Liver (tissue), 9 donors: ENCODE data around the gene PODNL1. TPM values are rescaled to one million over a fixed set of nuclear protein-coding genes. Genes with fewer than 3 reads are reported as not detected.

Source experiments
- DNase-seq: peaks from one replicate; pipeline ENCODE4 v3.0.0-alpha.2; 2017; ENCODE audit warnings: low spot score
- H3K27ac ChIP-seq, 2 donors: one replicate each; pipeline ENCODE4 v1.7.0; 2013; ENCODE audit warnings: inconsistent platforms in 2 of 2, low read length in 2 of 2, control low read depth in 1 of 2, low read depth in 1 of 2, mild to moderate bottlenecking in 1 of 2
- H3K27me3 ChIP-seq, 4 donors: one replicate each; pipeline versions ENCODE4 v1.6.1 to v1.7.0; 2013; ENCODE audit warnings: low read length in 3 of 4, inconsistent platforms in 1 of 4, mild to moderate bottlenecking in 1 of 4, moderate library complexity in 1 of 4; ENCODE audit not compliant: control insufficient read depth in 4 of 4, insufficient read depth in 4 of 4
- H3K36me3 ChIP-seq, 4 donors: one replicate each; pipeline versions ENCODE4 v1.6.1 to v1.7.0; 2013; ENCODE audit warnings: low read length in 3 of 4, mild to moderate bottlenecking in 3 of 4, low read depth in 1 of 4, moderate library complexity in 1 of 4; ENCODE audit not compliant: control insufficient read depth in 4 of 4, insufficient read depth in 3 of 4
- H3K4me1 ChIP-seq, 4 donors: one replicate each; pipeline versions ENCODE4 v1.6.1 to v1.7.0; 2013; ENCODE audit warnings: low read length in 3 of 4, mild to moderate bottlenecking in 3 of 4, moderate library complexity in 1 of 4; ENCODE audit not compliant: control insufficient read depth in 4 of 4, insufficient read depth in 4 of 4
- H3K4me3 ChIP-seq, 3 donors: one replicate each; pipeline versions ENCODE4 v1.6.1 to v1.7.0; 2013; ENCODE audit warnings: low read length in 3 of 3, control low read depth in 1 of 3, low read depth in 1 of 3, mild to moderate bottlenecking in 1 of 3
- H3K9ac ChIP-seq, 2 donors: one replicate each; pipeline ENCODE4 v1.7.0; 2013; ENCODE audit warnings: low read length in 2 of 2, mild to moderate bottlenecking in 2 of 2, moderate library complexity in 2 of 2, control low read depth in 1 of 2, low read depth in 1 of 2
- H3K9me3 ChIP-seq, 4 donors: one replicate each; pipeline versions ENCODE4 v1.6.1 to v1.7.0; 2013; ENCODE audit warnings: low read length in 3 of 4; ENCODE audit not compliant: control insufficient read depth in 4 of 4
- EGR1 ChIP-seq, 2 donors: IDR thresholded peaks; 2 replicates each; pipeline ENCODE4 v1.6.1; 2016 to 2018; ENCODE audit warnings: antibody characterized with exemption in 2 of 2, low read depth in 2 of 2
- FOXA1 ChIP-seq: IDR thresholded peaks from 2 replicates; pipeline ENCODE4 v1.6.1; 2016; ENCODE audit warnings: antibody characterized with exemption
- FOXA2 ChIP-seq: IDR thresholded peaks from 2 replicates; pipeline ENCODE4 v1.6.1; 2016; ENCODE audit warnings: antibody characterized with exemption
- GABPA ChIP-seq, 2 donors: IDR thresholded peaks in 1 of 2; conservative IDR thresholded peaks in 1 of 2; 2 replicates each; pipeline ENCODE4 v1.6.1; 2016; ENCODE audit warnings: antibody characterized with exemption in 2 of 2, mild to moderate bottlenecking in 1 of 2, moderate library complexity in 1 of 2
- HNF4A ChIP-seq, 2 donors: conservative IDR thresholded peaks; 2 replicates each; pipeline ENCODE4 v1.6.1; 2016; ENCODE audit warnings: antibody characterized with exemption in 2 of 2, mild to moderate bottlenecking in 2 of 2
- HNF4G ChIP-seq: IDR thresholded peaks from 2 replicates; pipeline ENCODE4 v1.6.1; 2016; ENCODE audit warnings: antibody characterized with exemption
- JUND ChIP-seq, 2 donors: IDR thresholded peaks; 2 replicates each; pipeline ENCODE4 v1.6.1; 2016; ENCODE audit warnings: antibody characterized with exemption in 2 of 2
- MAX ChIP-seq: IDR thresholded peaks from 2 replicates; pipeline ENCODE4 v1.6.1; 2016; ENCODE audit warnings: antibody characterized with exemption
- NR2F2 ChIP-seq: IDR thresholded peaks from 2 replicates; pipeline ENCODE4 v1.6.1; 2016; ENCODE audit warnings: antibody characterized with exemption
- RAD21 ChIP-seq, 2 donors: IDR thresholded peaks; 2 replicates each; pipeline ENCODE4 v1.6.1; 2016; ENCODE audit warnings: antibody characterized with exemption in 2 of 2, mild to moderate bottlenecking in 2 of 2
- RXRA ChIP-seq, 2 donors: IDR thresholded peaks; 2 replicates each; pipeline ENCODE4 v1.6.1; 2017 to 2018; ENCODE audit warnings: antibody characterized with exemption in 2 of 2, mild to moderate bottlenecking in 1 of 2
- SP1 ChIP-seq: IDR thresholded peaks from 2 replicates; pipeline ENCODE4 v1.6.1; 2018; ENCODE audit warnings: antibody characterized with exemption, mild to moderate bottlenecking
- TAF1 ChIP-seq: conservative IDR thresholded peaks from 2 replicates; pipeline ENCODE4 v1.6.1; 2016; ENCODE audit warnings: antibody characterized with exemption, mild to moderate bottlenecking
- YY1 ChIP-seq: IDR thresholded peaks from 2 replicates; pipeline ENCODE4 v1.6.1; 2016; ENCODE audit warnings: antibody characterized with exemption, mild to moderate bottlenecking
- WGBS: extraction: QIAGEN DNeasy Blood & Tissue Kit; methylation state at CpG from one replicate; pipeline ENCODE4 v1.1.7; 2013; 5-methylcytosine and 5-hydroxymethylcytosine counted together
- polyA plus RNA-seq, 2 donors: library from polyadenylated mRNA; stranded (reverse) in 1 of 2; unstranded in 1 of 2; fragments of 200-250 nt in 1 of 2; fragments of >200 nt in 1 of 2; fragmentation: Nextera tagmentation in 1 of 2; extraction: Ambion mirVana in 1 of 2; gene quantifications; one replicate each; pipeline versions ENCODE4 v1.2.1 to v1.2.3, GENCODE V29; 2013 to 2015
- total RNA-seq, 2 donors: library from RNA; depleted of rRNA; stranded (reverse); fragments of >200 nt; gene quantifications; one replicate each; pipeline ENCODE4 v1.2.3, GENCODE V29; 2014
- TF ChIP-seq, protein P1 (sequence below): IDR thresholded peaks from 2 replicates; pipeline ENCODE4 v1.6.1; 2016; ENCODE audit warnings: antibody characterized with exemption, mild to moderate bottlenecking
- TF ChIP-seq, protein P2 (sequence below): fragments of 150-350 bp; IDR thresholded peaks from 2 replicates; pipeline ENCODE4 v1.5.1; 2017; ENCODE audit warnings: improper control_type of control experiment, low read depth, low read length; ENCODE audit not compliant: missing input control
- TF ChIP-seq, protein P3 (sequence below): IDR thresholded peaks from 2 replicates; pipeline ENCODE4 v1.6.1; 2016; ENCODE audit warnings: antibody characterized with exemption
- TF ChIP-seq, protein P4 (sequence below): IDR thresholded peaks from 2 replicates; pipeline ENCODE4 v1.6.1; 2016; ENCODE audit warnings: antibody characterized with exemption
- donor health status: healthy.
- donor health status: healthy.
- donor health status: healthy.
- donor health status: healthy.
- donor health status: healthy.

The PODNL1 gene
- total and polyA plus RNA-seq, 4 donors = 0.30 TPM; not detected in 3

GRCh38 chr19:13984875-13985741, 46.9 kb upstream of the PODNL1 start (continued):
- TF ChIP-seq, protein P1, sequence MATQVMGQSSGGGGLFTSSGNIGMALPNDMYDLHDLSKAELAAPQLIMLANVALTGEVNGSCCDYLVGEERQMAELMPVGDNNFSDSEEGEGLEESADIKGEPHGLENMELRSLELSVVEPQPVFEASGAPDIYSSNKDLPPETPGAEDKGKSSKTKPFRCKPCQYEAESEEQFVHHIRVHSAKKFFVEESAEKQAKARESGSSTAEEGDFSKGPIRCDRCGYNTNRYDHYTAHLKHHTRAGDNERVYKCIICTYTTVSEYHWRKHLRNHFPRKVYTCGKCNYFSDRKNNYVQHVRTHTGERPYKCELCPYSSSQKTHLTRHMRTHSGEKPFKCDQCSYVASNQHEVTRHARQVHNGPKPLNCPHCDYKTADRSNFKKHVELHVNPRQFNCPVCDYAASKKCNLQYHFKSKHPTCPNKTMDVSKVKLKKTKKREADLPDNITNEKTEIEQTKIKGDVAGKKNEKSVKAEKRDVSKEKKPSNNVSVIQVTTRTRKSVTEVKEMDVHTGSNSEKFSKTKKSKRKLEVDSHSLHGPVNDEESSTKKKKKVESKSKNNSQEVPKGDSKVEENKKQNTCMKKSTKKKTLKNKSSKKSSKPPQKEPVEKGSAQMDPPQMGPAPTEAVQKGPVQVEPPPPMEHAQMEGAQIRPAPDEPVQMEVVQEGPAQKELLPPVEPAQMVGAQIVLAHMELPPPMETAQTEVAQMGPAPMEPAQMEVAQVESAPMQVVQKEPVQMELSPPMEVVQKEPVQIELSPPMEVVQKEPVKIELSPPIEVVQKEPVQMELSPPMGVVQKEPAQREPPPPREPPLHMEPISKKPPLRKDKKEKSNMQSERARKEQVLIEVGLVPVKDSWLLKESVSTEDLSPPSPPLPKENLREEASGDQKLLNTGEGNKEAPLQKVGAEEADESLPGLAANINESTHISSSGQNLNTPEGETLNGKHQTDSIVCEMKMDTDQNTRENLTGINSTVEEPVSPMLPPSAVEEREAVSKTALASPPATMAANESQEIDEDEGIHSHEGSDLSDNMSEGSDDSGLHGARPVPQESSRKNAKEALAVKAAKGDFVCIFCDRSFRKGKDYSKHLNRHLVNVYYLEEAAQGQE = no peak
- TF ChIP-seq RAD21 (IDR thresholded peaks at IDR 0.05) = no peak

DNA sequence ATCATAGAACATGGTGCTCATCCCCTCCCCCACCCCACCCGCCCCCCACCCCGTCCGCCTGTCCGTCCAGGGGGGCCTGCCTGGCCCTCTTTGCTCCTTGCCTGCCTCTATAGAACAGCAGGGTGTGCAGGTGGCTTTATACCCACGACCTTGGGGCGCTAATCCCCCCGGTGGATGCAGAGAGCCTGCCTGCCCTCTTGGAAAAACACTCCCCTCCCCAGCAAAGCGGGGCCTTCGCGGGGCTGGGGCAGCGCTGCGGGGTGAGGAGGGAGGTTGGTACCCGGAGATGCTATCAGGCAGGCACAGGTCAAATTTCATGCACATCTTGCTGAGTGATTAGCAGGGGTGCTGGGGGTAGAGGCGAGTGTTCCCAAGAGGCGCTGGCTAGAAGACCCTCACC, 46.0 kb upstream of the PODNL1 start:
- Histone ChIP-seq H3K9ac (no peak overlapping the region), H3K4me1 (peaks cover 0 to 6% (median 3%) of the 10 kb centered on the region in 4 donors), H3K27ac (no peak overlapping the region), H3K4me3 (no peak overlapping the region), H3K9me3 (no peaks in the 10 kb centered on the region), H3K36me3 (peaks cover 0 to 25% (median 6%) of the 10 kb centered on the region in 4 donors), H3K27me3 (no peaks in the 10 kb centered on the region)
- no peak for DNase-seq
- no peak for TF ChIP-seq SP1
- TF ChIP-seq, protein P2, sequence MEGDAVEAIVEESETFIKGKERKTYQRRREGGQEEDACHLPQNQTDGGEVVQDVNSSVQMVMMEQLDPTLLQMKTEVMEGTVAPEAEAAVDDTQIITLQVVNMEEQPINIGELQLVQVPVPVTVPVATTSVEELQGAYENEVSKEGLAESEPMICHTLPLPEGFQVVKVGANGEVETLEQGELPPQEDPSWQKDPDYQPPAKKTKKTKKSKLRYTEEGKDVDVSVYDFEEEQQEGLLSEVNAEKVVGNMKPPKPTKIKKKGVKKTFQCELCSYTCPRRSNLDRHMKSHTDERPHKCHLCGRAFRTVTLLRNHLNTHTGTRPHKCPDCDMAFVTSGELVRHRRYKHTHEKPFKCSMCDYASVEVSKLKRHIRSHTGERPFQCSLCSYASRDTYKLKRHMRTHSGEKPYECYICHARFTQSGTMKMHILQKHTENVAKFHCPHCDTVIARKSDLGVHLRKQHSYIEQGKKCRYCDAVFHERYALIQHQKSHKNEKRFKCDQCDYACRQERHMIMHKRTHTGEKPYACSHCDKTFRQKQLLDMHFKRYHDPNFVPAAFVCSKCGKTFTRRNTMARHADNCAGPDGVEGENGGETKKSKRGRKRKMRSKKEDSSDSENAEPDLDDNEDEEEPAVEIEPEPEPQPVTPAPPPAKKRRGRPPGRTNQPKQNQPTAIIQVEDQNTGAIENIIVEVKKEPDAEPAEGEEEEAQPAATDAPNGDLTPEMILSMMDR = no peak
- TF ChIP-seq, protein P3, sequence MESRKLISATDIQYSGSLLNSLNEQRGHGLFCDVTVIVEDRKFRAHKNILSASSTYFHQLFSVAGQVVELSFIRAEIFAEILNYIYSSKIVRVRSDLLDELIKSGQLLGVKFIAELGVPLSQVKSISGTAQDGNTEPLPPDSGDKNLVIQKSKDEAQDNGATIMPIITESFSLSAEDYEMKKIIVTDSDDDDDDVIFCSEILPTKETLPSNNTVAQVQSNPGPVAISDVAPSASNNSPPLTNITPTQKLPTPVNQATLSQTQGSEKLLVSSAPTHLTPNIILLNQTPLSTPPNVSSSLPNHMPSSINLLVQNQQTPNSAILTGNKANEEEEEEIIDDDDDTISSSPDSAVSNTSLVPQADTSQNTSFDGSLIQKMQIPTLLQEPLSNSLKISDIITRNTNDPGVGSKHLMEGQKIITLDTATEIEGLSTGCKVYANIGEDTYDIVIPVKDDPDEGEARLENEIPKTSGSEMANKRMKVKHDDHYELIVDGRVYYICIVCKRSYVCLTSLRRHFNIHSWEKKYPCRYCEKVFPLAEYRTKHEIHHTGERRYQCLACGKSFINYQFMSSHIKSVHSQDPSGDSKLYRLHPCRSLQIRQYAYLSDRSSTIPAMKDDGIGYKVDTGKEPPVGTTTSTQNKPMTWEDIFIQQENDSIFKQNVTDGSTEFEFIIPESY = no peak
- TF ChIP-seq FOXA2 = no peak
- no peak for TF ChIP-seq FOXA1
- no peak for TF ChIP-seq HNF4G
- no peak for TF ChIP-seq JUND (IDR thresholded peaks at IDR 0.05)
- no peak for TF ChIP-seq TAF1
- no peak for TF ChIP-seq NR2F2
- TF ChIP-seq RXRA (IDR thresholded peaks at IDR 0.05) = no peak
- no peak for TF ChIP-seq GABPA (IDR thresholded peaks at IDR 0.05 in 1 of 2, conservative IDR thresholded peaks at IDR 0.05 in 1 of 2)
- no peak for TF ChIP-seq HNF4A (conservative IDR thresholded peaks at IDR 0.05)
- TF ChIP-seq YY1 = no peak
- TF ChIP-seq MAX = no peak
- TF ChIP-seq, protein P1 = no peak
- no peak for TF ChIP-seq EGR1 (IDR thresholded peaks at IDR 0.05; ENCODE audit: low read depth in 2 of 2)
- TF ChIP-seq, protein P4, sequence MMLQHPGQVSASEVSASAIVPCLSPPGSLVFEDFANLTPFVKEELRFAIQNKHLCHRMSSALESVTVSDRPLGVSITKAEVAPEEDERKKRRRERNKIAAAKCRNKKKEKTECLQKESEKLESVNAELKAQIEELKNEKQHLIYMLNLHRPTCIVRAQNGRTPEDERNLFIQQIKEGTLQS = no peak
- no peak for TF ChIP-seq RAD21 (IDR thresholded peaks at IDR 0.05)
- WGBS = 89% methylated on average over 15 of the region's 15 CpGs
